Measurements from ENCODE around the gene XIRP1.

Gene XIRP1

GRCh38 chr3:39148435-39149058, 43.8 kb downstream of the XIRP1 start:
- Histone ChIP-seq H3K36me3 (ENCODE audit: insufficient read depth, low read length) (peaks cover 28% of the 10 kb centered on the region; the same call in 1 of the 2 replicates), H3F3A (ENCODE audit: low read depth) (no peaks in the 10 kb centered on the region), H4K20me1 (ENCODE audit: insufficient read depth, low read length, poor library complexity, severe bottlenecking) (peaks cover 14% of the 10 kb centered on the region), H3K4me2 (ENCODE audit: low read depth, low read length, poor library complexity, severe bottlenecking) (peak overlapping the region; percentile 91), H3K9me3 (ENCODE audit: insufficient read depth, low read depth, low read length) (no peaks in the 10 kb centered on the region), H3K9ac (ENCODE audit: low read depth, low read length, poor library complexity, severe bottlenecking) (peak overlapping the region; percentile 78), H3K9me2 (replicated peaks; ENCODE audit: low read depth, low read length) (no peaks in the 10 kb centered on the region), H3K27me3 (ENCODE audit: insufficient read depth, low read length, poor library complexity, severe bottlenecking) (no peaks in the 10 kb centered on the region), H2AFZ (ENCODE audit: low read length) (no peak overlapping the region), H3K4me1 (ENCODE audit: insufficient read depth, low read length, poor library complexity, severe bottlenecking) (peaks cover 69% of the 10 kb centered on the region), H3K79me2 (ENCODE audit: insufficient read depth, low read length) (peaks cover 67% of the 10 kb centered on the region; the same call in 1 of the 2 replicates), H3K4me3 (ENCODE audit: low read length, poor library complexity, severe bottlenecking) (peak overlapping the region; percentile 78)
- TF ChIP-seq EZH2phosphoT487 (IDR thresholded peaks at IDR 0.05; ENCODE audit: borderline replicate concordance) (no peak), CTCF (conservative IDR thresholded peaks at IDR 0.05; ENCODE audit: low read length) (0 out of 2 replicates have a peak, but pooled peaks have one; percentile 13)

GRCh38 chr3:39147711-39148434, 44.5 kb downstream of the XIRP1 start:
- Histone ChIP-seq H3K27me3 (ENCODE audit: insufficient read depth, low read length, poor library complexity, severe bottlenecking) (no peaks in the 10 kb centered on the region), H3K79me2 (ENCODE audit: insufficient read depth, low read length) (peaks cover 65% of the 10 kb centered on the region; the same call in 1 of the 2 replicates), H4K20me1 (ENCODE audit: insufficient read depth, low read length, poor library complexity, severe bottlenecking) (peaks cover 14% of the 10 kb centered on the region), H3K4me3 (ENCODE audit: low read length, poor library complexity, severe bottlenecking) (peak overlapping the region; percentile 78), H3K36me3 (ENCODE audit: insufficient read depth, low read length) (peaks cover 34% of the 10 kb centered on the region; the same call in 1 of the 2 replicates), H3K9me3 (ENCODE audit: insufficient read depth, low read depth, low read length) (no peaks in the 10 kb centered on the region), H3K4me2 (ENCODE audit: low read depth, low read length, poor library complexity, severe bottlenecking) (peak overlapping the region; percentile 91), H3K9ac (ENCODE audit: low read depth, low read length, poor library complexity, severe bottlenecking) (peak overlapping the region; percentile 78), H3K4me1 (ENCODE audit: insufficient read depth, low read length, poor library complexity, severe bottlenecking) (peaks cover 69% of the 10 kb centered on the region), H3K9me2 (replicated peaks; ENCODE audit: low read depth, low read length) (no peaks in the 10 kb centered on the region), H3F3A (ENCODE audit: low read depth) (no peaks in the 10 kb centered on the region), H2AFZ (ENCODE audit: low read length) (no peak overlapping the region)
- TF ChIP-seq CTCF (conservative IDR thresholded peaks at IDR 0.05; ENCODE audit: low read length): no peak
- TF ChIP-seq EZH2phosphoT487 (IDR thresholded peaks at IDR 0.05; ENCODE audit: borderline replicate concordance): no peak

GRCh38 chr3:39146611-39147591, 45.5 kb downstream of the XIRP1 start:
- H3K9ac ChIP-seq (ENCODE audit: low read depth, low read length, poor library complexity, severe bottlenecking): peak overlapping the region; percentile 78
- peak overlapping the region; percentile 91 for H3K4me2 ChIP-seq (ENCODE audit: low read depth, low read length, poor library complexity, severe bottlenecking)
- H2AFZ ChIP-seq (ENCODE audit: low read length): no peak overlapping the region
- TF ChIP-seq CTCF (conservative IDR thresholded peaks at IDR 0.05; ENCODE audit: low read length): no peak
- no peak for TF ChIP-seq EZH2phosphoT487 (IDR thresholded peaks at IDR 0.05; ENCODE audit: borderline replicate concordance)
- H3K79me2 ChIP-seq (ENCODE audit: insufficient read depth, low read length): peaks cover 56% of the 10 kb centered on the region; the same call in 1 of the 2 replicates
- H3K4me3 ChIP-seq (ENCODE audit: low read length, poor library complexity, severe bottlenecking): peak overlapping the region; percentile 78
- H3F3A ChIP-seq (ENCODE audit: low read depth): no peaks in the 10 kb centered on the region
- H3K9me3 ChIP-seq (ENCODE audit: insufficient read depth, low read depth, low read length): no peaks in the 10 kb centered on the region
- H3K27me3 ChIP-seq (ENCODE audit: insufficient read depth, low read length, poor library complexity, severe bottlenecking): no peaks in the 10 kb centered on the region
- peaks cover 68% of the 10 kb centered on the region for H3K4me1 ChIP-seq (ENCODE audit: insufficient read depth, low read length, poor library complexity, severe bottlenecking)
- peaks cover 44% of the 10 kb centered on the region; the same call in 1 of the 2 replicates for H3K36me3 ChIP-seq (ENCODE audit: insufficient read depth, low read length)
- peaks cover 7% of the 10 kb centered on the region for H4K20me1 ChIP-seq (ENCODE audit: insufficient read depth, low read length, poor library complexity, severe bottlenecking)
- H3K9me2 ChIP-seq (replicated peaks; ENCODE audit: low read depth, low read length): no peaks in the 10 kb centered on the region

Data from Loucy (cell line).